Measurements from ENCODE around the gene GNG7. TPM values are rescaled to one million over a fixed set of nuclear protein-coding genes. Genes with fewer than 3 reads are reported as not detected.
"Not testable (repeated sequence)": the region's sequence is repeated elsewhere in the genome, so short reads cannot be mapped to it uniquely, and the experiment has no call there.

The GNG7 gene
- total RNA-seq, 1 donor from 2014 or later: 7.7 TPM

DNA sequence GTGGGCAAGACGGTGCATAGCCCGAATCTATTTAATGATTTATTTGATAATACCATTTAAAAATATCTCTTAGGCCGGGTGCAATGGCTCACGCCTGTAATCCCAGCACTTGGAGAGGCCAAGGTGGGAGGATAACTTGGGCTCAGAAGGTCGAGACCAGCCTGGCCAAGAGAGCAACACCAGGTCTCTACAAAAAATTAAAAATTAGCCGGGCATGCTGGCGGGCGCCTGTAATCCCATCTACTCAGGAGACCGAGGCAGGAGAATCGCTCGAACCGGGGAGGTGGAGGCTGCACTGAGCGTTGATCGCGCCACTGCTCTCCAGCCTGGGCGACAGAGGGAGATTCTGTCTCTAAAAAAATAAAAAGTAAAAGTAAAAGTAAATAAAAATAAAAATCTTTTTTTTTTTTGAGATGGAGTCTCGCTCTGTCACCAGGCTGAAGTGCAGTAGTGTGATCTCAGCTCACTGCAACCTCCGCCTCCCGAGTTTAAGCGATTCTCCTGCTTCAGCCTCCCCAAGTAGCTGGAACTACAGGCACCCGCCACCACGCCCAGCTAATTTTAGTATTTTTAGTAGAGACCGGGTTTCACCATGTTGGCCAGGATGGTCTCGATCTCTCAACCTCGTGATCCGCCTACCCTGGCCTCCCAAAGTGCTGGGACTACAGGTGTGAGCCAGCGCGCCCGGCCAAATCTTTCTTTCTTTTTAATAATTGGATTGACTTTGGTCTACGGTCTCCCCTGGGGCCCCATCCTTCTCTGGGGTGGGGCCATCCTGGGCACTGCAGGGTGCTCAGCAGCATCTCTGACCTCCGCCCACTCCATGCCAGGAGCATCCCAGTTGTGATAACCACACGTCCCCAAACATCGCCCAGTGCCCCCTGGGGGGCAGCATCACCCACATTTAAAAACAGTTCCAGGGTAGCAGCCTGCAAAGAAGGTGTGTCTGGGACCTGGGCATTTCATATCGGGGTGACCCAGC, 90.7 kb downstream of the GNG7 start:
- DNase-seq (ENCODE audit: low spot score): no peak
- Mint-ChIP-seq H3K27me3 (ENCODE audit: unreplicated experiment) (no peaks in the 10 kb centered on the region), H3K4me3 (ENCODE audit: unreplicated experiment) (no peak overlapping the region), H3K4me1 (ENCODE audit: unreplicated experiment) (no peaks in the 10 kb centered on the region), H3K27ac (ENCODE audit: unreplicated experiment) (no peak overlapping the region), H3K36me3 (ENCODE audit: low read depth, unreplicated experiment) (no peaks in the 10 kb centered on the region), H3K9me3 (ENCODE audit: unreplicated experiment) (no peaks in the 10 kb centered on the region)
- TF ChIP-seq, protein P1, sequence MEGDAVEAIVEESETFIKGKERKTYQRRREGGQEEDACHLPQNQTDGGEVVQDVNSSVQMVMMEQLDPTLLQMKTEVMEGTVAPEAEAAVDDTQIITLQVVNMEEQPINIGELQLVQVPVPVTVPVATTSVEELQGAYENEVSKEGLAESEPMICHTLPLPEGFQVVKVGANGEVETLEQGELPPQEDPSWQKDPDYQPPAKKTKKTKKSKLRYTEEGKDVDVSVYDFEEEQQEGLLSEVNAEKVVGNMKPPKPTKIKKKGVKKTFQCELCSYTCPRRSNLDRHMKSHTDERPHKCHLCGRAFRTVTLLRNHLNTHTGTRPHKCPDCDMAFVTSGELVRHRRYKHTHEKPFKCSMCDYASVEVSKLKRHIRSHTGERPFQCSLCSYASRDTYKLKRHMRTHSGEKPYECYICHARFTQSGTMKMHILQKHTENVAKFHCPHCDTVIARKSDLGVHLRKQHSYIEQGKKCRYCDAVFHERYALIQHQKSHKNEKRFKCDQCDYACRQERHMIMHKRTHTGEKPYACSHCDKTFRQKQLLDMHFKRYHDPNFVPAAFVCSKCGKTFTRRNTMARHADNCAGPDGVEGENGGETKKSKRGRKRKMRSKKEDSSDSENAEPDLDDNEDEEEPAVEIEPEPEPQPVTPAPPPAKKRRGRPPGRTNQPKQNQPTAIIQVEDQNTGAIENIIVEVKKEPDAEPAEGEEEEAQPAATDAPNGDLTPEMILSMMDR (IDR thresholded peaks at IDR 0.05; ENCODE audit: unreplicated experiment): peak; percentile 40

GRCh38 chr19:2610637-2611482, 91.6 kb downstream of the GNG7 start:
- TF ChIP-seq, protein P1 (IDR thresholded peaks at IDR 0.05; ENCODE audit: unreplicated experiment): peak; percentile 97
- H3K4me1 Mint-ChIP-seq (ENCODE audit: unreplicated experiment): no peaks in the 10 kb centered on the region
- peak overlapping the region; percentile 69 for H3K4me3 Mint-ChIP-seq (ENCODE audit: unreplicated experiment)
- H3K27me3 Mint-ChIP-seq (ENCODE audit: unreplicated experiment): no peaks in the 10 kb centered on the region
- no peaks in the 10 kb centered on the region for H3K36me3 Mint-ChIP-seq (ENCODE audit: low read depth, unreplicated experiment)
- peak; percentile 98 for DNase-seq (ENCODE audit: low spot score)
- no peaks in the 10 kb centered on the region for H3K9me3 Mint-ChIP-seq (ENCODE audit: unreplicated experiment)
- H3K27ac Mint-ChIP-seq (ENCODE audit: unreplicated experiment): no peak overlapping the region

DNA sequence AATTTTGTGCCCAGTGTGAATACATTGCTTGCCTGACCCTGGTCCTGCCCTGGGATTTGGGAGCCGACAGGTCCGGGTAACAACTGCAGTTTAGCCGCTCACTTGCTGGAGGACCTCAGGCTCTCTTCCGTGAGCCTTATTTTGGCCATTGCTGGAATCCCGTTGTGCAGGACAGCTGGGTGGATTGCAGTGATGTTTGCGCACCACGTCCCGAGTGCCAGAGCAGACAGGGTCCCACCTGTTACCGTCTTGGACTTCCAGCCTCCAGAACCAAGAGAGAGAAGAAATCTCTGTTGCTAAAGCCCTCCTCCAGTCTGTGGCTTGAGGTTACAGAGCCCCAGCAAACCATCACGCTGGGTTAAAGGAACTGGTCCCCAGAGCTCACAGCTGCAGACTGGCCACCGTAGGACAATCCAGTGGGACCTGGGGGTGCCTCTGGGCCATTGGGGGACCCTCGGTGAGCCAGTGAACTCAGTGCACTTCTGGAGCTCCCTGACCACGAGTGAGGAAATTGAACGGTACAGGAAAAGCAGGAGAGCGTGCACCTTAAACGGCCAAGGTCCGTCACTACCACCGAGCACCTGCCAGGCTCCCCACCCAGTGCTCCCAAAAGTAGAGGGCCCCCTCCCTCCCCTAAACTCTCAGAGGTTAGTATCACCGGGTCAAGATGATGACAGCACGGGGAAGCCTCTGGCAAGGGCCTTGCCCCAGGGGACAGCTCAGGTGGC, 92.9 kb downstream of the GNG7 start:
- Mint-ChIP-seq H3K4me3 (ENCODE audit: unreplicated experiment) (no peak overlapping the region), H3K9me3 (ENCODE audit: unreplicated experiment) (no peaks in the 10 kb centered on the region), H3K4me1 (ENCODE audit: unreplicated experiment) (no peaks in the 10 kb centered on the region), H3K36me3 (ENCODE audit: low read depth, unreplicated experiment) (no peaks in the 10 kb centered on the region), H3K27me3 (ENCODE audit: unreplicated experiment) (no peaks in the 10 kb centered on the region), H3K27ac (ENCODE audit: unreplicated experiment) (no peak overlapping the region)
- DNase-seq (ENCODE audit: low spot score): no peak
- TF ChIP-seq, protein P1 (IDR thresholded peaks at IDR 0.05; ENCODE audit: unreplicated experiment): no peak

DNA sequence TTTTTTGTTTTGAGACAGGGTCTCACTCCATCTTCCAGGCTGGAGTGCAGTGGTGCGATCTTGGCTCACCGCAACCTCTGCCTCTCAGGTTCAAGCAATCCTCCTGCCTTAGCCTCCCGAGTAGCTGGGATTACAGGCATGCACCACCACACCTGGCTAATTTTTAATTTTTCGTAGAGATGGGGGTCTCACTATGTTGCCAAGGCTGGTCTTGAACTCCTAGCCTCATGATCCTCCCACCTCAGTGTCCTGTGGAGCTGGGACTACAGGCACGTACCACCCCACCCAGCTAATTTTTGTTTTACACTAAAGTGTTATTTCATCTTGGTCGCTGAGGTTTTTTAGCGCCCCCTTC, 93.5 kb downstream of the GNG7 start:
- H3K4me1 Mint-ChIP-seq (ENCODE audit: unreplicated experiment); DNase-seq (ENCODE audit: low spot score); H3K36me3 Mint-ChIP-seq (ENCODE audit: low read depth, unreplicated experiment); H3K9me3 Mint-ChIP-seq (ENCODE audit: unreplicated experiment); H3K27me3 Mint-ChIP-seq (ENCODE audit: unreplicated experiment); H3K27ac Mint-ChIP-seq (ENCODE audit: unreplicated experiment); H3K4me3 Mint-ChIP-seq (ENCODE audit: unreplicated experiment): not testable (repeated sequence)

GRCh38 chr19:2608602-2608922, 93.9 kb downstream of the GNG7 start:
- Mint-ChIP-seq H3K9me3 (ENCODE audit: unreplicated experiment) (no peaks in the 10 kb centered on the region), H3K27ac (ENCODE audit: unreplicated experiment) (no peak overlapping the region), H3K4me3 (ENCODE audit: unreplicated experiment) (no peak overlapping the region), H3K27me3 (ENCODE audit: unreplicated experiment) (no peaks in the 10 kb centered on the region), H3K36me3 (ENCODE audit: low read depth, unreplicated experiment) (no peaks in the 10 kb centered on the region), H3K4me1 (ENCODE audit: unreplicated experiment) (no peaks in the 10 kb centered on the region)
- DNase-seq (ENCODE audit: low spot score): no peak
- TF ChIP-seq, protein P1 (IDR thresholded peaks at IDR 0.05; ENCODE audit: unreplicated experiment): no peak

Data from endothelial cell (in vitro differentiated cells).